Stimulated activated effector memory CD8-positive, alpha-beta T cell treated with anti-CD3 and anti-CD28 coated beads, Interleukin-12 subunit alpha, Interleukin-12 subunit beta, amount 100 ng/mL, for 72 hours (primary cell): ENCODE results near the gene ATP1A4.
A peak's percentile ranks its signal among the peaks of the same experiment; 100 is the strongest.

Source experiments
- ATAC-seq: fragments of 150-1000 bp; cut with Tn5 transposase; 2 replicates; pipeline ENCODE4 v1.10.0; 2021
- DNase-seq, 2 donors: peaks; one replicate each; pipeline ENCODE4 v3.0.0; 2021 to 2022; ENCODE audit warnings: low spot score in 2 of 2
- H3K27ac Mint-ChIP-seq: one replicate; pipeline ENCODE4 v1.8.0; 2022; ENCODE audit warnings: mild to moderate bottlenecking, mixed read lengths
- H3K36me3 Mint-ChIP-seq: one replicate; pipeline ENCODE4 v1.8.0; 2022; ENCODE audit warnings: mild to moderate bottlenecking, mixed read lengths
- H3K4me1 Mint-ChIP-seq: one replicate; pipeline ENCODE4 v1.8.0; 2022; ENCODE audit warnings: mixed read lengths
- H3K4me3 Mint-ChIP-seq: one replicate; pipeline ENCODE4 v1.8.0; 2022; ENCODE audit warnings: mild to moderate bottlenecking, mixed read lengths
- H3K9me3 Mint-ChIP-seq: one replicate; pipeline ENCODE4 v1.8.0; 2022; ENCODE audit warnings: mixed read lengths

The ATP1A4 gene

DNA sequence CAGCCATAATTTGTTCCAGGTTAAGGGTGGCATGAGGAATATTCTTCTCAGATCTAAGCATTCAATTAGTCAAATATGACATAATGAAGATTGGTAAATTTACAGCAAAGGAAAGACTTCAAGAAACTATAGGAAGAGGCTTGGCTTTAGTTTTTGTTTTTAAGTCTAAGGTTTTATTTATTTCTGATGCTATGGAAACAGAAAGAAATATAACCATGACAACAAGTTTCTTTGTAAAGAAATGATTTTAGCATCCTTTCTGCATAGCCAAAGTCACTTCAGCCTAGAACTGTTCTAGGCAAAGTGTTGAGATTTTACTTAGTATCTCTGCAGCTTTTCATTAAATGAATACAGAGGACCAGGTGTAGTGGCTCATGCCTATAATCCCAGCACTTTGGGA, 81.5 kb downstream of the ATP1A4 start:
- H3K9me3 Mint-ChIP-seq: no peaks in the 10 kb centered on the region
- H3K4me3 Mint-ChIP-seq: no peak overlapping the region
- H3K27ac Mint-ChIP-seq: peak overlapping the region; percentile 56
- DNase-seq (no peak), ATAC-seq (no peak)
- H3K4me1 Mint-ChIP-seq: peaks cover 13% of the 10 kb centered on the region
- no peaks in the 10 kb centered on the region for H3K36me3 Mint-ChIP-seq
